Progenitor cell of endocrine pancreas (in vitro differentiated cells): ENCODE results near the gene GPR149. TPM values are rescaled to one million over a fixed set of nuclear protein-coding genes. Genes with fewer than 3 reads are reported as not detected.

Experiments
- DNase-seq: peaks from one replicate; pipeline ENCODE4 v3.0.0; 2021; ENCODE audit warnings: low spot score; ENCODE audit not compliant: unreplicated experiment
- H3K27ac Mint-ChIP-seq: 2 replicates; pipeline ENCODE4 v1.8.0; 2021; ENCODE audit warnings: mild to moderate bottlenecking, moderate library complexity, mixed read lengths
- H3K27me3 Mint-ChIP-seq: 2 replicates; pipeline ENCODE4 v1.8.0; 2021; ENCODE audit warnings: mixed read lengths
- H3K36me3 Mint-ChIP-seq: 2 replicates; pipeline ENCODE4 v1.8.0; 2022; ENCODE audit warnings: mixed read lengths; ENCODE audit not compliant: insufficient read depth
- H3K4me1 Mint-ChIP-seq: 2 replicates; pipeline ENCODE4 v1.8.0; 2021; ENCODE audit warnings: low read depth, mixed read lengths
- H3K4me3 Mint-ChIP-seq: 2 replicates; pipeline ENCODE4 v1.8.0; 2021; ENCODE audit warnings: low read depth, mild to moderate bottlenecking, moderate library complexity, mixed read lengths
- H3K9me3 Mint-ChIP-seq: 2 replicates; pipeline ENCODE4 v1.8.0; 2021; ENCODE audit warnings: low read depth, mixed read lengths
- total RNA-seq: library from RNA; stranded (reverse); gene quantifications from 2 replicates; pipeline ENCODE4 v1.2.1, GENCODE V29; 2021
- TF ChIP-seq, protein P1 (sequence below): fragments of 200-600 bp; sonication (generic); IDR thresholded peaks from one replicate; pipeline ENCODE4 v1.5.0; 2021; ENCODE audit warnings: antibody characterized with exemption, mild to moderate bottlenecking; ENCODE audit not compliant: unreplicated experiment

Gene GPR149
- total RNA-seq, 1 donor from 2014 or later: not detected

- no peak overlapping the region for H3K27ac Mint-ChIP-seq
- DNase-seq: no peak
- no peaks in the 10 kb centered on the region for H3K4me1 Mint-ChIP-seq
- TF ChIP-seq, protein P1, sequence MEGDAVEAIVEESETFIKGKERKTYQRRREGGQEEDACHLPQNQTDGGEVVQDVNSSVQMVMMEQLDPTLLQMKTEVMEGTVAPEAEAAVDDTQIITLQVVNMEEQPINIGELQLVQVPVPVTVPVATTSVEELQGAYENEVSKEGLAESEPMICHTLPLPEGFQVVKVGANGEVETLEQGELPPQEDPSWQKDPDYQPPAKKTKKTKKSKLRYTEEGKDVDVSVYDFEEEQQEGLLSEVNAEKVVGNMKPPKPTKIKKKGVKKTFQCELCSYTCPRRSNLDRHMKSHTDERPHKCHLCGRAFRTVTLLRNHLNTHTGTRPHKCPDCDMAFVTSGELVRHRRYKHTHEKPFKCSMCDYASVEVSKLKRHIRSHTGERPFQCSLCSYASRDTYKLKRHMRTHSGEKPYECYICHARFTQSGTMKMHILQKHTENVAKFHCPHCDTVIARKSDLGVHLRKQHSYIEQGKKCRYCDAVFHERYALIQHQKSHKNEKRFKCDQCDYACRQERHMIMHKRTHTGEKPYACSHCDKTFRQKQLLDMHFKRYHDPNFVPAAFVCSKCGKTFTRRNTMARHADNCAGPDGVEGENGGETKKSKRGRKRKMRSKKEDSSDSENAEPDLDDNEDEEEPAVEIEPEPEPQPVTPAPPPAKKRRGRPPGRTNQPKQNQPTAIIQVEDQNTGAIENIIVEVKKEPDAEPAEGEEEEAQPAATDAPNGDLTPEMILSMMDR: no peak
- H3K4me3 Mint-ChIP-seq: no peak overlapping the region
- H3K9me3 Mint-ChIP-seq: no peaks in the 10 kb centered on the region
- no peaks in the 10 kb centered on the region for H3K36me3 Mint-ChIP-seq
- H3K27me3 Mint-ChIP-seq: no peaks in the 10 kb centered on the region
Measured at GRCh38 chr3:154338570-154338969, 91.4 kb downstream of the GPR149 start.

GRCh38 chr3:154338008-154338407 is 92.0 kb downstream of the GPR149 start:
- no peak overlapping the region for H3K4me3 Mint-ChIP-seq
- H3K9me3 Mint-ChIP-seq: no peaks in the 10 kb centered on the region
- H3K27me3 Mint-ChIP-seq: no peaks in the 10 kb centered on the region
- H3K27ac Mint-ChIP-seq: no peak overlapping the region
- TF ChIP-seq, protein P1: no peak
- H3K4me1 Mint-ChIP-seq: no peaks in the 10 kb centered on the region
- no peaks in the 10 kb centered on the region for H3K36me3 Mint-ChIP-seq
- DNase-seq: no peak

DNA sequence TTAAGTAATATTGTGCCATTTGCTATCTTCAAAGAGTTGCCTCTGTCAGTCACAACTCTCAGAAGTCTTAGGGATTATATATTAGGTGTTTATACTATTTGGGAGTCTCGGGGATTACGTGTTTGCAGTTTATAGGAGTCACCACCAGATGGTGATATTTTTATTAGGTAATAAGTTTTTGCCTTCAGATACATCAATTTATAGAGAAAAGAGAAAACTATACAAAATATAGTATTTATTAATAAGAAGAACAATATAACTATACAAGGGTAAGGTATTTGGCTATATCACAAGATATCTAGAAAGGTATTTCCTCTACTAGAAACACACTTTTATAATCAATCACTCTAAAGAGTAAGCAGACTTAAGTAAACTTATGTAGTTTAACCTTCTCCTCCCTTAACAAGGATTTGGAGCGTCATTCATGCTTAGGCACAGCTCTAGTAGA is 95.0 kb downstream of the GPR149 start:
- H3K36me3 Mint-ChIP-seq: no peaks in the 10 kb centered on the region
- H3K27me3 Mint-ChIP-seq: no peaks in the 10 kb centered on the region
- TF ChIP-seq, protein P1: peak; percentile 75
- no peaks in the 10 kb centered on the region for H3K9me3 Mint-ChIP-seq
- no peak overlapping the region for H3K4me3 Mint-ChIP-seq
- no peak for DNase-seq
- H3K4me1 Mint-ChIP-seq: peaks cover under 1% of the 10 kb centered on the region
- no peak overlapping the region for H3K27ac Mint-ChIP-seq

- TF ChIP-seq, protein P1: no peak
- Mint-ChIP-seq H3K36me3 (no peaks in the 10 kb centered on the region), H3K4me3 (no peak overlapping the region), H3K4me1 (peaks cover 17% of the 10 kb centered on the region), H3K27ac (no peak overlapping the region), H3K9me3 (no peaks in the 10 kb centered on the region), H3K27me3 (no peaks in the 10 kb centered on the region)
- no peak for DNase-seq
Measured at GRCh38 chr3:154327871-154328270, 102.1 kb downstream of the GPR149 start.

DNA sequence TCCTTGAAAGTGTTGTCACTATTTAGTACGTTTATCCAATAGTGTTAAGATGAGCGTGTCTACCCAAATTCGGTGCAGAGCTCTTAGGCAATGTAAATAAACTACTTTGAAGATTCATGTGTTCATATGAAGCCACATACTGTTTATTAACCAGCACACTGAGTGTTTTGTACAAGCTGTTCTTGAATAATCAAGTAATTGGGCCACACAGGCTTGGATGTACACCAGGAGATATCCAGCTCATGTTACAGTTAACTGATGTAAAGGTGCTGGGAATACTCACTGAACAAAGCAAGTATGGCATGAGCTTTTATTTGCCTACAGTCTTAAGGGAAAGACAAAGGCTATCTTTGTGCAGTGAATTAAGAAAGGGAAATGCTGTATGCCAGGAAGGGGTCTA is 105.1 kb downstream of the GPR149 start:
- Mint-ChIP-seq H3K27ac (peak overlapping the region; percentile 99), H3K9me3 (no peaks in the 10 kb centered on the region), H3K27me3 (no peaks in the 10 kb centered on the region), H3K4me3 (peak overlapping the region; percentile 94), H3K4me1 (peaks cover 24% of the 10 kb centered on the region), H3K36me3 (peaks cover 2% of the 10 kb centered on the region)
- TF ChIP-seq, protein P1: no peak
- no peak for DNase-seq
